Hepatocyte (in vitro differentiated cells): Measurements from ENCODE around the gene HEXD. TPM values are rescaled to one million over a fixed set of nuclear protein-coding genes. Genes with fewer than 3 reads are reported as not detected.

Experiments
- DNase-seq: peaks from one replicate; pipeline ENCODE4 v3.0.0-alpha.2; 2016; ENCODE audit warnings: low spot score
- H2AFZ ChIP-seq: fragments of 200-600 bp; sonication (generic); 2 replicates; pipeline ENCODE4 v1.6.0; 2016; ENCODE audit warnings: antibody characterized with exemption, mild to moderate bottlenecking
- H3K27ac ChIP-seq: fragments of 200-600 bp; sonication (generic); 2 replicates; pipeline ENCODE4 v1.5.1; 2016; ENCODE audit warnings: mild to moderate bottlenecking
- H3K27me3 ChIP-seq: fragments of 200-600 bp; sonication (generic); 2 replicates; pipeline ENCODE4 v1.6.1; 2016
- H3K36me3 ChIP-seq: fragments of 200-600 bp; sonication (generic); replicated peaks from 2 replicates; pipeline ENCODE4 v1.5.1; 2016; ENCODE audit warnings: low read depth; ENCODE audit not compliant: insufficient read depth
- H3K4me1 ChIP-seq: fragments of 200-600 bp; sonication (generic); 2 replicates; pipeline ENCODE4 v1.5.1; 2016; ENCODE audit warnings: mild to moderate bottlenecking, moderate library complexity; ENCODE audit not compliant: insufficient read depth
- H3K4me2 ChIP-seq: fragments of 200-600 bp; sonication (generic); 2 replicates; pipeline ENCODE4 v1.6.0; 2016
- H3K4me3 ChIP-seq: fragments of 200-600 bp; sonication (generic); 2 replicates; pipeline ENCODE4 v1.5.1; 2016; ENCODE audit warnings: mild to moderate bottlenecking
- H3K79me2 ChIP-seq: fragments of 200-600 bp; sonication (generic); 2 replicates; pipeline ENCODE4 v1.6.0; 2017; ENCODE audit warnings: mild to moderate bottlenecking
- H3K9me2 ChIP-seq: fragments of 200-600 bp; sonication (generic); replicated peaks from 2 replicates; pipeline ENCODE4 v1.6.0; 2017; ENCODE audit warnings: mild to moderate bottlenecking; ENCODE audit not compliant: insufficient read depth
- H3K9me3 ChIP-seq: fragments of 200-600 bp; sonication (generic); 2 replicates; pipeline ENCODE4 v1.5.1; 2016; ENCODE audit warnings: low read depth, mild to moderate bottlenecking
- H4K20me1 ChIP-seq: fragments of 200-600 bp; sonication (generic); 2 replicates; pipeline ENCODE4 v1.6.0; 2016; ENCODE audit warnings: mild to moderate bottlenecking; ENCODE audit not compliant: insufficient read depth, poor library complexity, severe bottlenecking
- CTCF ChIP-seq: fragments of 200-600 bp; sonication (generic); IDR thresholded peaks from 2 replicates; pipeline ENCODE4 v1.5.1; 2016; ENCODE audit warnings: antibody characterized with exemption, mild to moderate bottlenecking; ENCODE audit not compliant: poor library complexity
- EZH2 ChIP-seq: fragments of 200-600 bp; sonication (generic); IDR thresholded peaks from 2 replicates; pipeline ENCODE4 v1.6.1; 2016; ENCODE audit warnings: antibody characterized with exemption, mild to moderate bottlenecking, borderline replicate concordance
- EZH2phosphoT487 ChIP-seq: fragments of 200-600 bp; sonication (generic); IDR thresholded peaks from one replicate; pipeline ENCODE4 v1.6.1; 2018; ENCODE audit warnings: antibody characterized with exemption, mild to moderate bottlenecking, low read depth, moderate library complexity; ENCODE audit not compliant: unreplicated experiment, severe bottlenecking
- WGBS: methylation state at CpG from one replicate; pipeline ENCODE4 v1.1.6; 2016; ENCODE audit warnings: low lambda C conversion rate; ENCODE audit errors: missing lambda C conversion rate; 5-methylcytosine and 5-hydroxymethylcytosine counted together
- polyA plus RNA-seq: library from polyadenylated mRNA; unstranded; fragments of >200 nt; fragmentation: Nextera tagmentation; extraction: Ambion mirVana; gene quantifications from 2 replicates; pipeline ENCODE4 v1.2.1, GENCODE V29; 2016
- total RNA-seq: library from RNA; depleted of rRNA; stranded (reverse); fragments of >200 nt; gene quantifications from 2 replicates; pipeline ENCODE4 v1.2.3, GENCODE V29; 2014

Gene HEXD
- total and polyA plus RNA-seq, 2 experiments from 2014 or later: 32.6 to 46.0 TPM

DNA sequence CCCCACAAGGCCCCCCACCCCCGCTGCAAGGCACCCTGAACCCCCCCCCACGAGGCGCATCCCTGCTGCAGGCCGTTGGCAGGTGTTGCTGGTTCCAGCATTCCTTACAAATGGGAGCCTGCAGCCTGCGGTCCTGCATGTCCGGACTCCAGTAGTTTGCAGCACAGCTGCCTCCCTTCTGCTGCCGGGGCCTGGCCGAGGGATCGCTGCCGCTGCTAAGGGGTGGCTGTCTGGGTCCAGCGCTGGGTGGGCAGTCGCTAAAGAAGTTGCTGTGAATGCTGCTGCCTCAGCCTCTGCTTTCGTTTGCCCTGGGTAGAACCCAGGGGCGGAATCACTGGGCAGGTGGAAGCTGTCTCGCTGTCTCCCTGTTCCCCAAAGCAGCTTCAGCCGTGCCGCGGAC is 34.7 kb upstream of the HEXD start:
- H4K20me1 ChIP-seq: no peaks in the 10 kb centered on the region
- H3K27ac ChIP-seq: no peak overlapping the region
- WGBS: 75% methylated on average over 18 of the region's 18 CpGs
- H3K4me2 ChIP-seq: no peak overlapping the region
- TF ChIP-seq CTCF: no peak
- no peak for TF ChIP-seq EZH2
- no peak for TF ChIP-seq EZH2phosphoT487
- H3K79me2 ChIP-seq: no peaks in the 10 kb centered on the region
- no peaks in the 10 kb centered on the region for H3K36me3 ChIP-seq
- peaks cover 14% of the 10 kb centered on the region for H3K4me1 ChIP-seq
- H3K9me2 ChIP-seq: no peaks in the 10 kb centered on the region
- H3K4me3 ChIP-seq: no peak overlapping the region
- DNase-seq: no peak
- no peaks in the 10 kb centered on the region for H3K27me3 ChIP-seq
- H2AFZ ChIP-seq: no peak overlapping the region
- H3K9me3 ChIP-seq: no peaks in the 10 kb centered on the region

- Histone ChIP-seq H3K4me1 (peaks cover 14% of the 10 kb centered on the region), H3K27me3 (no peaks in the 10 kb centered on the region), H3K4me3 (no peak overlapping the region), H3K36me3 (no peaks in the 10 kb centered on the region), H3K9me2 (no peaks in the 10 kb centered on the region), H3K27ac (no peak overlapping the region), H3K79me2 (no peaks in the 10 kb centered on the region), H2AFZ (no peak overlapping the region), H3K4me2 (no peak overlapping the region), H4K20me1 (no peaks in the 10 kb centered on the region), H3K9me3 (no peaks in the 10 kb centered on the region)
- no peak for TF ChIP-seq CTCF
- TF ChIP-seq EZH2: no peak
- no peak for TF ChIP-seq EZH2phosphoT487
- 90% methylated on average over 20 of the region's 22 CpGs for WGBS
- DNase-seq: no peak
Measured at GRCh38 chr17:82384051-82384729, 34.0 kb upstream of the HEXD start.

- Histone ChIP-seq H3K9me2 (no peaks in the 10 kb centered on the region), H3K9me3 (no peaks in the 10 kb centered on the region), H3K27me3 (no peaks in the 10 kb centered on the region), H3K36me3 (no peaks in the 10 kb centered on the region), H3K79me2 (no peaks in the 10 kb centered on the region), H3K4me3 (no peak overlapping the region), H3K4me1 (peaks cover 14% of the 10 kb centered on the region), H3K27ac (peak overlapping the region; percentile 34), H4K20me1 (no peaks in the 10 kb centered on the region), H3K4me2 (peak overlapping the region; percentile 42), H2AFZ (no peak overlapping the region)
- no peak for DNase-seq
- 72% methylated on average over 25 of the region's 26 CpGs for WGBS
- no peak for TF ChIP-seq EZH2
- peak; percentile 5 for TF ChIP-seq CTCF
Measured at GRCh38 chr17:82384730-82385481, 33.2 kb upstream of the HEXD start.
